ENCODE results near the gene ZSWIM5. TPM values are rescaled to one million over a fixed set of nuclear protein-coding genes. Genes with fewer than 3 reads are reported as not detected.
A peak's percentile ranks its signal among the peaks of the same experiment; 100 is the strongest.

Gene ZSWIM5
- total and polyA plus RNA-seq, 2 experiments from 2014 or later, result 2.0 to 4.0 TPM

DNA sequence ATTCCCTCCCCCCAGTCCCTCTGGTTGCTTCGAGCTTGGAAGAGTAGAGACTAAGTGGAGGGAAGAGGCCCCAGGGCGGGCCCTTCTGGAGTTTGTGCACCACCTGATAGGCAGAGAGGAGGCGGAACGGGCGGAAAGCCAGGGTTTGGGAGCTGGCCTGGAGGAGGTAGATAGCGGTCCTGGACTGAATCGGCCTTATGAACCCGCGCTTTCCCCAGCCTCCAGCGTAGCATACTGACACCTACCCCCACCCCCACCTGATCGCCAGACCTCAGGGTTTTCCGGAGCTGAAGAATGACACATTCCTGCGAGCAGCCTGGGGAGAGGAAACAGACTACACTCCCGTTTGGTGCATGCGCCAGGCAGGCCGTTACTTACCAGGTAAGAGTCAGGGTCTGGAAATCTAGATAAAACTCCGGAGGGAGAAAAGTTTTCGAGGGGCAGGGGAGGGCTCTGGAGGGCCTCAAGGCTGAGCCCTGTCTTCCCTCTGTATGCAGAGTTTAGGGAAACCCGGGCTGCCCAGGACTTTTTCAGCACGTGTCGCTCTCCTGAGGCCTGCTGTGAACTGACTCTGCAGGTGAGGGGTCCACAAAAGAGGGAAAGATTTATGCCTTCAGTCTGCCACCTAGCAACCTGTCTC lies 193.6 kb downstream of the ZSWIM5 start:
- Histone ChIP-seq H3K4me2 (peak overlapping the region; percentile 87), H4K20me1 (ENCODE audit: insufficient read depth, poor library complexity, severe bottlenecking) (peaks cover 3% of the 10 kb centered on the region), H3K4me3 (peak overlapping the region; percentile 34), H2AFZ (peak overlapping the region; percentile 61), H3K9me3 (ENCODE audit: low read depth) (no peaks in the 10 kb centered on the region), H3K27me3 (no peaks in the 10 kb centered on the region), H3K4me1 (ENCODE audit: insufficient read depth) (peaks cover 16% of the 10 kb centered on the region), H3K9me2 (replicated peaks; ENCODE audit: insufficient read depth) (no peaks in the 10 kb centered on the region), H3K36me3 (replicated peaks; ENCODE audit: insufficient read depth, low read depth) (no peaks in the 10 kb centered on the region), H3K79me2 (peaks cover 31% of the 10 kb centered on the region), H3K27ac (peak overlapping the region; percentile 82)
- DNase-seq (ENCODE audit: low spot score), result peak; percentile 83
- WGBS (ENCODE audit: low lambda C conversion rate, missing lambda C conversion rate), result 7% methylated on average over 20 of the region's 21 CpGs
- no peak for TF ChIP-seq EZH2phosphoT487 (IDR thresholded peaks at IDR 0.05; ENCODE audit: low read depth, severe bottlenecking, unreplicated experiment)
- TF ChIP-seq, protein P1, sequence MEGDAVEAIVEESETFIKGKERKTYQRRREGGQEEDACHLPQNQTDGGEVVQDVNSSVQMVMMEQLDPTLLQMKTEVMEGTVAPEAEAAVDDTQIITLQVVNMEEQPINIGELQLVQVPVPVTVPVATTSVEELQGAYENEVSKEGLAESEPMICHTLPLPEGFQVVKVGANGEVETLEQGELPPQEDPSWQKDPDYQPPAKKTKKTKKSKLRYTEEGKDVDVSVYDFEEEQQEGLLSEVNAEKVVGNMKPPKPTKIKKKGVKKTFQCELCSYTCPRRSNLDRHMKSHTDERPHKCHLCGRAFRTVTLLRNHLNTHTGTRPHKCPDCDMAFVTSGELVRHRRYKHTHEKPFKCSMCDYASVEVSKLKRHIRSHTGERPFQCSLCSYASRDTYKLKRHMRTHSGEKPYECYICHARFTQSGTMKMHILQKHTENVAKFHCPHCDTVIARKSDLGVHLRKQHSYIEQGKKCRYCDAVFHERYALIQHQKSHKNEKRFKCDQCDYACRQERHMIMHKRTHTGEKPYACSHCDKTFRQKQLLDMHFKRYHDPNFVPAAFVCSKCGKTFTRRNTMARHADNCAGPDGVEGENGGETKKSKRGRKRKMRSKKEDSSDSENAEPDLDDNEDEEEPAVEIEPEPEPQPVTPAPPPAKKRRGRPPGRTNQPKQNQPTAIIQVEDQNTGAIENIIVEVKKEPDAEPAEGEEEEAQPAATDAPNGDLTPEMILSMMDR (IDR thresholded peaks at IDR 0.05; ENCODE audit: poor library complexity), result no peak
- no peak for TF ChIP-seq EZH2 (IDR thresholded peaks at IDR 0.05; ENCODE audit: borderline replicate concordance)

DNA sequence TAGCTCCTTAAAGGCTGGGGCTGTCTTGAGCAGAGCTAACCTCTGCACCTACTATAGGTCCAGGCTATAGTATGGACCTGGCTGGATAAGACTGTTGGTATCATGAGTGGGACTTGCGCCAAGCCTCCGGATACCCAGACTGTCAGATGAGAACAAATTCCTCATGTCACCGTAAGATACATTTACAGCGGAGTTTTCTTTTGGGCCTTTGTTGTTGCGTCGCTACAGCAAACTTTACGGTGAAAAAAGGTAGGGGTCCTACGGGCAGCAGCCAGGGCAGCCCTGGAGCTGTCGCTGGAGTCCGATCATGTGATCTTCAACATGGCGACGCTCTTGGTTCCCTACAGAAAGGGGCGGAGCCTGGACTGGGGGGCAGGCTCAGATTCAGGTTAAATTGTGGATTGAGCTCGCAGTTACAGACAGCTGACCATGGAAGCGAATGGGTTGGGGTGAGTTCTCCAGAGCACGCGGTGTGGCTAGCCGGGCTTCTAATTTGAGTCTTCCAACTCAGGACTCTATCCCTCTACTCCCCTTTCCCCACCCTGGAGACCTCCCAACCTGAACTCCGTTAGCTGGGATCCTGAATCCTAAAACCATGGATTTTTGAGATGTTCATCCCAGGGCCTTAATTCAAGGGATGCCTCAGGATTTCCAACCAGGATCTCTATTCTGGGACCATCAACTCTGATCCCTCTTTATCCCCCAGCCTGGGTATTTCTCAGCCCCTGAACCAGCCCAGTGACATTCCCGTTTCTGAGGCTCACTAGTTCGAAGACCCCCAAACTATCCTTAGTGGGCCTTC lies 194.4 kb downstream of the ZSWIM5 start, which contains the start of gene UROD:
UROD (plus strand) TSS at position 418 of the 802 bp plus-strand sequence; CDS start at position 430, 12 bp downstream.
- peaks cover 16% of the 10 kb centered on the region for H3K4me1 ChIP-seq (ENCODE audit: insufficient read depth)

DNA sequence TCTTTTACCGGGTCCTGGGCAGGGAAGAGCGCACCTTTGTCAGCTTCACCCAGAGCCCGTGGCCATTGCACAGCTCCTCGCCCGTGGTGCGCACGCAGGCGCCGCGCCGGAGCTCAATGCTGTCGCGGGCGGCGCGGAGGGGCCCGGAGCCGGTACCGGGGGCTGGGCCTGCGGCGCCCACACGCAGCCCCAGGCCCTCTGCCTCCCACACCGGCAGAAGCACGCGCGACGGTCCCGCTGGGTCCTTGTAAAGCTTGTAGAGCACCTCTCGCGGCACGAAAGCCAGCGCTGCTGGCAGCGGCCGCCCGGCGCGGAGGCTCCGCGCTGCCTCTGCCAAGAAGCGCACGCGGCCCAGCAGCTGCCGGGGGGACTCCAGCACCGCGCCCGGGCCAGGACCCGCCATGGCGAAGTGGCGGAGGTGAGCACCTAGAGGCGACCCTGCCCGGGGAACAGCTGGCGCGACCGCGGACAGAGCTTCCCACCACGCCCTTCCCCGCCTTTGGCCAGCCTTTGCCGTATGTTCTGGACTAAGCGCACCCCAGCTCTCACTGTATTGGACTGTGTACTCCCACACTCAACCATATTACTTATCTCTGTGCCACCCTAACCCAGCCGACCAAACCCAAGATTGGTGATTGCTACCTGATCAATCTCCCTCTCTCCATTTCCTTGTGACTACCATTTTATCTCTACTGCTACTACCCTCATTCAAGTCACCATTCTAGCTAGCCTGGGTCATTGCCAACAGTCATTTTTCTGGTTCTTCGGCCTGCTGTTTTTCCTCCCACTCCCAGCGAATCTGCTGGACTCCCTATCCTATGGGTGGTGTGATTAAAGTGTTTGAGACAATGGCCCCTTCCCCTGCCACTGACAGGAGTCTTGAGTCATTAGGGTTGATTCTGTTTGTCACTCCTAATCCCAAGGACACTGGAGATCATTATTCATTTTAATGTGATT lies 195.3 kb downstream of the ZSWIM5 start, which contains the start of gene HECTD3:
HECTD3 (minus strand) TSS at position 470 of the 957 bp plus-strand sequence; CDS start at position 403, 67 bp downstream.
- peak within 1 kb of the TSS; percentile 82 for H3K27ac ChIP-seq
- WGBS (ENCODE audit: low lambda C conversion rate, missing lambda C conversion rate), result 4% methylated on average over 60 of the region's 62 CpGs
- DNase-seq (ENCODE audit: low spot score), result peak; percentile 87
- no peaks in the 10 kb centered on the region for H3K9me3 ChIP-seq (ENCODE audit: low read depth)
- H3K36me3 ChIP-seq (replicated peaks; ENCODE audit: insufficient read depth, low read depth), result no peaks in the 10 kb centered on the region
- peak within 1 kb of the TSS; percentile 83 for H2AFZ ChIP-seq
- peak within 1 kb of the TSS; percentile 92 for H3K4me3 ChIP-seq
- no peaks in the 10 kb centered on the region for H3K27me3 ChIP-seq
- H3K79me2 ChIP-seq, result peaks cover 31% of the 10 kb centered on the region
- no peaks in the 10 kb centered on the region for H3K9me2 ChIP-seq (replicated peaks; ENCODE audit: insufficient read depth)
- TF ChIP-seq EZH2 (IDR thresholded peaks at IDR 0.05; ENCODE audit: borderline replicate concordance) (no peak), EZH2phosphoT487 (IDR thresholded peaks at IDR 0.05; ENCODE audit: low read depth, severe bottlenecking, unreplicated experiment) (no peak)
- peaks cover 16% of the 10 kb centered on the region for H3K4me1 ChIP-seq (ENCODE audit: insufficient read depth)
- H3K4me2 ChIP-seq, result peak within 1 kb of the TSS; percentile 97
- peaks cover 3% of the 10 kb centered on the region for H4K20me1 ChIP-seq (ENCODE audit: insufficient read depth, poor library complexity, severe bottlenecking)

More for the DNA sequence above, 194.4 kb downstream of the ZSWIM5 start, which contains the start of gene UROD:
- peak within 1 kb of the TSS; percentile 92 for H3K4me3 ChIP-seq
- H3K9me2 ChIP-seq (replicated peaks; ENCODE audit: insufficient read depth), result no peaks in the 10 kb centered on the region
- peaks cover 3% of the 10 kb centered on the region for H4K20me1 ChIP-seq (ENCODE audit: insufficient read depth, poor library complexity, severe bottlenecking)
- H3K9me3 ChIP-seq (ENCODE audit: low read depth), result no peaks in the 10 kb centered on the region
- no peaks in the 10 kb centered on the region for H3K27me3 ChIP-seq
- TF ChIP-seq EZH2phosphoT487 (IDR thresholded peaks at IDR 0.05; ENCODE audit: low read depth, severe bottlenecking, unreplicated experiment), result no peak
- TF ChIP-seq, protein P1 (IDR thresholded peaks at IDR 0.05; ENCODE audit: poor library complexity), result no peak
- TF ChIP-seq EZH2 (IDR thresholded peaks at IDR 0.05; ENCODE audit: borderline replicate concordance), result no peak
- 4% methylated on average over 21 of the region's 21 CpGs for WGBS (ENCODE audit: low lambda C conversion rate, missing lambda C conversion rate)
- H3K27ac ChIP-seq, result peak within 1 kb of the TSS; percentile 82
- DNase-seq (ENCODE audit: low spot score), result peak; percentile 98
- H3K36me3 ChIP-seq (replicated peaks; ENCODE audit: insufficient read depth, low read depth), result no peaks in the 10 kb centered on the region
- peaks cover 31% of the 10 kb centered on the region for H3K79me2 ChIP-seq
- peak within 1 kb of the TSS; percentile 97 for H3K4me2 ChIP-seq
- H2AFZ ChIP-seq, result peak within 1 kb of the TSS; percentile 83

Measured in hepatocyte (in vitro differentiated cells).